A549 (cell line): ENCODE results near the gene TRAPPC2B. TPM values are rescaled to one million over a fixed set of nuclear protein-coding genes. Genes with fewer than 3 reads are reported as not detected.

Source experiments
- ATAC-seq, 2 experiments: fragments of 200-7000 bp in 1 of 2; fragments of >200 bp in 1 of 2; cut with Nextera tagmentation in 1 of 2; cut with Tn5 transposase in 1 of 2; 3 replicates each; pipeline versions ENCODE4 v1.8.0 to v1.9.1; 2018 to 2020; ENCODE audit warnings: mild to moderate bottlenecking in 1 of 2, moderate library complexity in 1 of 2
- CTCF ChIA-PET: fragments of 300-600 bp; sonication (Branson Sonifier 250); formaldehyde crosslinking; extraction: SDS; loops from one replicate; lab custom pipeline; 2021; ENCODE audit warnings: antibody characterized with exemption, inconsistent platforms; lab: Yijun Ruan, JAX
- POLR2A ChIA-PET: fragments of 350-600 bp; formaldehyde crosslinking; extraction: SDS; loops from one replicate; lab custom pipeline; 2021; ENCODE audit warnings: antibody characterized with exemption, inconsistent platforms; lab: Yijun Ruan, JAX
- DNase-seq, 2 experiments: peaks; one replicate each; pipeline versions ENCODE4 v3.0.0 to v3.0.0-alpha.2; 2011 to 2016; ENCODE audit warnings: low read depth in 1 of 2, low spot score in 1 of 2
- FAIRE-seq: peaks from 2 replicates; lab custom pipeline; 2011; peaks lifted over from hg19 to GRCh38; lab: Jason Lieb, UNC
- H3K27ac ChIP-seq, 2 experiments: fragments of >200 bp; sonication (Bioruptor Twin); formaldehyde crosslinking; 3 replicates each; pipeline ENCODE4 v1.5.1; 2016 to 2017
- H3K4me1 ChIP-seq: fragments of >200 bp; sonication (Bioruptor Twin); formaldehyde crosslinking; 3 replicates; pipeline ENCODE4 v1.6.1; 2016
- H3K4me2 ChIP-seq: fragments of >200 bp; sonication (Bioruptor Twin); formaldehyde crosslinking; 3 replicates; pipeline ENCODE4 v1.6.1; 2016
- H3K4me3 ChIP-seq: fragments of >200 bp; sonication (Bioruptor Twin); formaldehyde crosslinking; 3 replicates; pipeline ENCODE4 v1.5.1; 2016
- H3K9me3 ChIP-seq: fragments of >200 bp; sonication (Bioruptor Twin); formaldehyde crosslinking; 3 replicates; pipeline ENCODE4 v1.6.1; 2016
- FOSB ChIP-seq: fragments of 250-450 bp; sonication (Bioruptor Pico); IDR thresholded peaks from 2 replicates; pipeline ENCODE4 v1.5.0; 2020; ENCODE audit warnings: mild to moderate bottlenecking, moderate library complexity
- GATA3 ChIP-seq: IDR thresholded peaks from 2 replicates; pipeline ENCODE4 v1.6.1; 2012; ENCODE audit warnings: borderline replicate concordance
- MAFK ChIP-seq: fragments of 450-650 bp; IDR thresholded peaks from 2 replicates; pipeline ENCODE4 v1.6.1; 2014; ENCODE audit not compliant: partially characterized antibody
- MAZ ChIP-seq: fragments of 150-350 bp; IDR thresholded peaks from 2 replicates; pipeline ENCODE4 v1.6.1; 2014; ENCODE audit warnings: antibody characterized with exemption, low read depth, low read length, borderline replicate concordance
- NPAS2 ChIP-seq: fragments of 250-450 bp; sonication (Bioruptor Pico); IDR thresholded peaks from 2 replicates; pipeline ENCODE4 v1.8.0; 2022; ENCODE audit warnings: mild to moderate bottlenecking, moderate library complexity, borderline replicate concordance
- POLR2A ChIP-seq: IDR thresholded peaks from 2 replicates; pipeline ENCODE4 v1.6.1; 2012; ENCODE audit warnings: mild to moderate bottlenecking, low read length
- POLR2AphosphoS2 ChIP-seq: conservative IDR thresholded peaks from 2 replicates; pipeline ENCODE4 v1.6.1; 2012; ENCODE audit warnings: low read length, improper control_type of control experiment, inconsistent platforms
- ZFP36 ChIP-seq: fragments of 450-650 bp; IDR thresholded peaks from 2 replicates; pipeline ENCODE4 v1.6.1; 2014; ENCODE audit warnings: borderline replicate concordance; ENCODE audit not compliant: partially characterized antibody
- ZNF302 ChIP-seq: fragments of 250-450 bp; sonication (Bioruptor Pico); IDR thresholded peaks from 2 replicates; pipeline ENCODE4 v1.9.0; 2021; ENCODE audit warnings: inconsistent platforms, mild to moderate bottlenecking, moderate library complexity
- ZSCAN20 ChIP-seq: fragments of 250-450 bp; sonication (Bioruptor Pico); IDR thresholded peaks from 2 replicates; pipeline ENCODE4 v1.8.0; 2022; ENCODE audit warnings: mild to moderate bottlenecking, moderate library complexity
- WGBS: methylation state at CpG from one replicate; pipeline ENCODE4 v1.1.6; 2017; ENCODE audit errors: missing lambda C conversion rate; 5-methylcytosine and 5-hydroxymethylcytosine counted together
- polyA plus RNA-seq, 4 experiments: library from polyadenylated mRNA; depleted of rRNA in 3 of 4; stranded (reverse); fragments of >200 nt; fragmentation: RNase III in 1 of 4; extraction: RNeasy Plus Mini Kit Qiagen cat#74134 plus additional on column Dnase treatment in 1 of 4; gene quantifications; 2 replicates in 3 of 4; 3 replicates in 1 of 4; pipeline ENCODE4 v1.2.3, GENCODE V29; 2011 to 2017
- TF ChIP-seq, protein P1 (sequence below): IDR thresholded peaks from 2 replicates; pipeline ENCODE4 v1.6.1; 2012; ENCODE audit warnings: low read depth, borderline replicate concordance
- TF ChIP-seq, protein P2 (sequence below): IDR thresholded peaks from 2 replicates; pipeline ENCODE4 v1.6.1; 2012
- TF ChIP-seq, protein P3 (sequence below): fragments of 250-450 bp; sonication (Bioruptor Pico); IDR thresholded peaks from 2 replicates; pipeline ENCODE4 v1.5.0; 2020; ENCODE audit warnings: low read depth, mild to moderate bottlenecking, moderate library complexity

Gene TRAPPC2B
- polyA plus RNA-seq, 2 of the 4 experiments (the other 2 are of a cell fraction), result 12.2 to 27.8 TPM

DNA sequence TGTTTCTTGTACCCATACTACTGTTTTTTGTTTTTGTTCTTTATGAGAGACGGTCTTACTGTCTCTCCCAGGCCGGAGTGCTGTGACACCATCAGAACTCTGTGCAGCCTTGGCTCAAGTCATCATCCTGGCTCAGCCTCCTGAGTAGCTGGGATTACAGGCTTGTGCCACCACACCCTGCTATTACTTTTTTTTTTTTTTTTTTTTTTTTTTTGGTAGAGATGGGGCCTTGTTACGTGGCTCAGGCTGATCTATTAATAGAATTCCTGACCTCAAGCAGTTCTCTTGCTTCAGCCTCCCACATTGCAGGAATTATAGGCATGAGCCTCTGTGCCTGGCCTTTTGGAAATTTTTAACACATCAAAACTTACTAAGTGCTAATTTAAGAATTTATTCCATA lies 15.2 kb upstream of the TRAPPC2B start:
- DNase-seq (no peak), FAIRE-seq (no peak), ATAC-seq (no peak)
- TF ChIP-seq MAZ (no peak), ZSCAN20 (CRISPR knock-in tag) (no peak), NPAS2 (no peak), ZFP36 (no peak), POLR2AphosphoS2 (no peak), FOSB (CRISPR knock-in tag) (no peak)
- TF ChIP-seq, protein P1, sequence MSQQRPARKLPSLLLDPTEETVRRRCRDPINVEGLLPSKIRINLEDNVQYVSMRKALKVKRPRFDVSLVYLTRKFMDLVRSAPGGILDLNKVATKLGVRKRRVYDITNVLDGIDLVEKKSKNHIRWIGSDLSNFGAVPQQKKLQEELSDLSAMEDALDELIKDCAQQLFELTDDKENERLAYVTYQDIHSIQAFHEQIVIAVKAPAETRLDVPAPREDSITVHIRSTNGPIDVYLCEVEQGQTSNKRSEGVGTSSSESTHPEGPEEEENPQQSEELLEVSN, result no peak
- TF ChIP-seq, protein P2, sequence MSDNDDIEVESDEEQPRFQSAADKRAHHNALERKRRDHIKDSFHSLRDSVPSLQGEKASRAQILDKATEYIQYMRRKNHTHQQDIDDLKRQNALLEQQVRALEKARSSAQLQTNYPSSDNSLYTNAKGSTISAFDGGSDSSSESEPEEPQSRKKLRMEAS, result no peak
- 32% methylated on average over 3 of the region's 3 CpGs for WGBS
- CTCF ChIA-PET, result no interaction called here
- Histone ChIP-seq H3K4me1 (no peaks in the 10 kb centered on the region), H3K27ac (no peak overlapping the region), H3K9me3 (peaks cover 79% of the 10 kb centered on the region), H3K4me3 (no peak overlapping the region), H3K4me2 (no peak overlapping the region)
- POLR2A ChIA-PET, result no interaction called here

DNA sequence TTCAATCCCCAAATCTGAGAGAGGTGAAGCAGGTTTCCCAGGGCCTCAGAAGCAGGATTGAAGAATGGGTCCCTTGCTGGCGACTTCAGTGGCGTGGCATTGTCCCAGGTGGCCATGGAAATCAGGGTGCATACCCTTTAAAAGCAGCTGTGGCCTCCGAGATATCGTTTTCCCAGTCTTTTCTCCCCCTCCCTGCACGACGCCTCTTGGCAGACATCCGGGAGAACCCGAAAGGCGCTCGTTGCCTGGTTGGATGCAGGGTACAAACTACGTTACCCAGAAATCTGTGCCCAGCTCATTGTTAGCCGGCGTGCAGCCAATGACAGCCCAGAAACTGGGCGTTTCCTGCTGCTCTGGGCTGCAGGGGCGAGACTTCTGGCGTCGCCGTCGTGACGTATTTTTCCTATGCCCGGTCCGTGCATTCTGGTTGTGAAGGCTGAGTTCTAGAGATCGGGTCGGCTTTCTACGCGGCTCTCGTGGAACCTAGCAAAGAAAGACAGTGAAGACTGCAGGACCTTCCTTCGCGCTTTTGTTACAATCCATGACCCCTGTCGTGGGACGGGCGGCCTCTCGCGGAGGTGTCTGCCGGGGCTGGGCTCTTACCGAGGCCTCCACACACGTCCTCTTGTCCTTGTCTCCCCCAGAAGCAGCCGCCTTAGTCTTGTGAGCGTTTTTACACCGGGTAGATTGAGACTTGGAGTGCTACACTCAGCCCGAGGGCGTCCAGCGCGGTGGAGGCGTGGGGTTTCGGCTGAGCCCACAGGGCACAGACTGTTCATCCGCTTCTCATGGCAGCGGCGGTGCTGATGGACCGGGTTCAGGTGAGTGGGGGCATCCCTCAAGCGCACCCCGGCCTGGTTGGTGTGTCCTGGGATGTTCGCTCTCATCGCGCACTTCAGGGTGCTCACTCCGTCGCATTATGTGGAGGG lies 12.2 kb upstream of the TRAPPC2B start, which contains the start of gene ZNF304:
Gene ZNF304, plus strand, starts transcription at position 395 of the 929 bp plus-strand sequence. Its CDS starts 394 bp downstream, at position 789.
- FAIRE-seq (peak; percentile 54), DNase-seq (peak; percentile 85 to 94), ATAC-seq (peak; percentile 92 to 100)
- Histone ChIP-seq H3K4me1 (no peaks in the 10 kb centered on the region), H3K4me2 (peak within 1 kb of the TSS; percentile 53), H3K27ac (peak within 1 kb of the TSS; percentile 43 to 76; a peak in 4 of 6 replicates), H3K4me3 (peak within 1 kb of the TSS; percentile 63), H3K9me3 (peaks cover 92% of the 10 kb centered on the region)
- TF ChIP-seq GATA3, result 0 out of 2 replicates have a peak, but pooled peaks have one; percentile 18
- TF ChIP-seq, protein P1, result peak; percentile 78; the same call in 1 of the 2 replicates
- no peak for TF ChIP-seq POLR2A
- TF ChIP-seq, protein P2, result peak; percentile 85
- WGBS, result 16% methylated on average over 57 of the region's 57 CpGs
- POLR2A ChIA-PET, result interaction anchor here (0.8 to 1.4 kb wide), 2 partner anchors 12 to 111 kb away, joined by 4 to 12 read pairs; partner anchors contain the start of genes TRAPPC2B, ZNF547 and ZNF805
- CTCF ChIA-PET, result no interaction called here

DNA sequence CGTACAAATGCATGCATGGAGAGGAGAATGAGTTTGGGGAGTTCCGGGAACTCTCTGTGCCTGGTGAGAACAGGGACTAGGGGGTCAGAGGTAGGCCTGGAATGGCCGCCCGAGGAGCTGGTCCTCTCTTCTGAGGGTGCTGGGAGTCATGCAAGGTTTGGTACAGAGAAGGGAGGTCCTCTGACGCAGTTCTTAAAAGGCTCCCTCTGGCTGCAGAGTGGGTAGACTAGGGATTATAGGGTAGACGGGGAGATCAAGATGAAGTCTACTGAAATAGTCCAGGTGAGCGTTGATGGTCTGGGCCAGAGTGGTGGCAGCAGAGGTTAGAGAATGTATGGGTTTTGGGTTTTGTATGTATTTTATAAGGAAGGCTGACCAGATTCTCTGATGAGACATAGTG lies 11.5 kb upstream of the TRAPPC2B start:
- POLR2A ChIA-PET, result no interaction called here
- peak overlapping the region; percentile 63 for H3K4me3 ChIP-seq
- ATAC-seq (peak in 1 of 2 experiments; percentile 17; a peak in 2 of 6 replicates), DNase-seq (no peak), FAIRE-seq (no peak)
- H3K4me1 ChIP-seq, result no peaks in the 10 kb centered on the region
- CTCF ChIA-PET, result no interaction called here
- no peak overlapping the region for H3K27ac ChIP-seq
- TF ChIP-seq, protein P3, sequence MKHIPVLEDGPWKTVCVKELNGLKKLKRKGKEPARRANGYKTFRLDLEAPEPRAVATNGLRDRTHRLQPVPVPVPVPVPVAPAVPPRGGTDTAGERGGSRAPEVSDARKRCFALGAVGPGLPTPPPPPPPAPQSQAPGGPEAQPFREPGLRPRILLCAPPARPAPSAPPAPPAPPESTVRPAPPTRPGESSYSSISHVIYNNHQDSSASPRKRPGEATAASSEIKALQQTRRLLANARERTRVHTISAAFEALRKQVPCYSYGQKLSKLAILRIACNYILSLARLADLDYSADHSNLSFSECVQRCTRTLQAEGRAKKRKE (CRISPR knock-in tag), result no peak
- TF ChIP-seq, protein P1, result no peak
- TF ChIP-seq ZNF302 (CRISPR knock-in tag), result no peak
- WGBS, result 69% methylated on average over 7 of the region's 7 CpGs
- H3K9me3 ChIP-seq, result peaks cover 92% of the 10 kb centered on the region
- peak overlapping the region; percentile 53 for H3K4me2 ChIP-seq

DNA sequence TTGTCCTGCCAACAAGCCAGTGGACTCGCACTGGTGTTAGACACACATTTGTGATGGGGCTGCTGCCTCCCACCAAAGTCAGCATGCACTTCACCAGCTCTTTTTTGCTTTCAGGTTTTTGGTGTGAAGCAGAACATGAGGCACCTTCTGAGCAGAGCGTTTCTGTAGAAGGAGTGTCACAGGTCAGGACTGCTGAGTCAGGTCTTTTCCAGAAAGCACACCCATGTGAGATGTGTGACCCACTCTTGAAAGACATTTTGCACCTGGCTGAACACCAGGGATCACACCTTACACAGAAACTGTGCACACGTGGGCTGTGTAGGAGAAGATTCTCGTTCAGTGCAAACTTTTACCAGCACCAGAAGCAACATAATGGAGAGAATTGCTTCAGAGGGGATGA lies 7.4 kb upstream of the TRAPPC2B start:
- Histone ChIP-seq H3K4me1 (no peaks in the 10 kb centered on the region), H3K4me2 (no peak overlapping the region)
- CTCF ChIA-PET, result interaction anchor here (0.5 kb wide), 1 partner anchor 835 kb away, joined by 3 read pairs; no protein-coding TSS in a partner anchor
- 61% methylated on average over 4 of the region's 4 CpGs for WGBS
- ATAC-seq (no peak), FAIRE-seq (no peak)
- TF ChIP-seq POLR2A (no peak), MAFK (peak; percentile 92), MAZ (no peak), GATA3 (no peak)
- TF ChIP-seq, all 56 proteins: peak for 1
- Histone ChIP-seq H3K4me3 (no peak overlapping the region), H3K9me3 (peaks cover 98% of the 10 kb centered on the region), H3K27ac (no peak overlapping the region)
- DNase-seq, result no peak
- POLR2A ChIA-PET, result no interaction called here
